NCI-H510A treated with DMSO at 0.1 percent for 48 hours (cell line): ENCODE data around the gene CFAP65.

Experiments used
- DNase-seq: peaks from one replicate; lab custom pipeline; 2025; lab: John Stamatoyannopoulos, UW

The CFAP65 gene

DNA sequence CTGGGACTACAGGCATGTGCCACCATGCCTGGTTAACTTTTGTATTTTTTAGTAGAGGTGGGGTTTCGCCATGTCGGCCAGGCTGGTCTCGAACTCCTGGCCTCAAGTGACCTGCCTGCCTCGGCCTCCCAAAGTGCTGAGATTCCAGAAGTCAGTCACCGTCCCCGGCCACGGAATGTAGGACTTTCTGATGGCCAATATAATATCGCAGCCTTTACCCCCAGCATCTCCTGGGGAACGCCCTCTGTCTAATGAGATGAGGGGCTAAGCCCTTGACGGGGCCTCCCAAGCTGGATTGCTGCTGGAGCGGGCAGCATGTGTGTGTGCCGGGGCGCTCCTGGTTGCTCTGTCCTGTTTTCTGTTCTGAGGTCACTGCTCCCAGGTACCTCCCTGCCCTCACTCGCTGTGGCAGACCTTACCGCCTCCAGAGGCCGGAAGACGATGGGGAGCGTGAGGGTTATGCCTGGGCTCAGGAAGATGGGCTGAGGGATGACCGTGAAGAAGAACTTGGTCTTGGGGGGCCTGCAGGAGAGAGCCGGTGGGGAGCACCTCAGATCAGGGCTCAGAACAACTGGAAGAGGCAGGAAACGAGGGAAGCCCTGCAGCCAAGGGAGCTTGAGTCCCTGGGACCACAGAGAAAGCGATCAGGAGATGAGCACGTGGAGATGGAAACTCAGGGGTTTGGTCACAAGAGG lies 9.1 kb downstream of the CFAP65 start:
- no peak for DNase-seq

DNA sequence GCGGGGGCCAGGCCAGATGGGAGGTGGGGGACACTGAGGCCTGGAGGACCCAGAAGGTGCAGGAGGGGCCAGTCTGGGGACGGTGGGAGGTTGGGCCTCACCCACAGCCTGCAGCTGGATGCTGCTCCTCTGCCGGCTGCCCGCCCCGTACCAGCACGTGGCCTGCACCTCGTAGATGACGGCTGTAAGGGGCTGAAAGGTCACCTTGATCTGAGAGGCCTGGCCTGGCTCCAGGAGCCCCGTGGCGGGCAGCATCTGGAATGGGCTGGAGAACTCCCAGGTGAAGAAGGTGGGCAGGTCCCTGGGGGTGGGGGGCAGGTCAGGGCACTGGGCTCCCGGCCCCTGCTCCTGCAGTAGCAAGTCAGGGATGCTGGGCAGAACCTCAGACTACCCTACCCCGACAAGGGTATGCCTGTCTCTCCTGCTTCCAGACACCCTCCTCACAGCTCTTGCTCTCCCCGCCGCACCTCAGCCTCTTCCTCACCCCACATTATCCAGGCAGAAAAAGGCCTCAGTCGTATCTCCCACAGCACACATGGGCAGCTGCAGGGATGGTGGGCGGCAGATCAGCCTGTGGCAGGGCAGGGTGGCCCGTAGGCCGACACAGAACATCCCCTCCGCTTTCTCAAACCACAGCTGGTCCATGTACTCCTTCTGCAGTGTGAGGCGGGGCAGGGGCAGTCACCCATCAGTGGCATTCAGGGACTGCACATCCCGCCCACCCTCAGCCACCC lies 10.1 kb downstream of the CFAP65 start:
- DNase-seq, result no peak

DNA sequence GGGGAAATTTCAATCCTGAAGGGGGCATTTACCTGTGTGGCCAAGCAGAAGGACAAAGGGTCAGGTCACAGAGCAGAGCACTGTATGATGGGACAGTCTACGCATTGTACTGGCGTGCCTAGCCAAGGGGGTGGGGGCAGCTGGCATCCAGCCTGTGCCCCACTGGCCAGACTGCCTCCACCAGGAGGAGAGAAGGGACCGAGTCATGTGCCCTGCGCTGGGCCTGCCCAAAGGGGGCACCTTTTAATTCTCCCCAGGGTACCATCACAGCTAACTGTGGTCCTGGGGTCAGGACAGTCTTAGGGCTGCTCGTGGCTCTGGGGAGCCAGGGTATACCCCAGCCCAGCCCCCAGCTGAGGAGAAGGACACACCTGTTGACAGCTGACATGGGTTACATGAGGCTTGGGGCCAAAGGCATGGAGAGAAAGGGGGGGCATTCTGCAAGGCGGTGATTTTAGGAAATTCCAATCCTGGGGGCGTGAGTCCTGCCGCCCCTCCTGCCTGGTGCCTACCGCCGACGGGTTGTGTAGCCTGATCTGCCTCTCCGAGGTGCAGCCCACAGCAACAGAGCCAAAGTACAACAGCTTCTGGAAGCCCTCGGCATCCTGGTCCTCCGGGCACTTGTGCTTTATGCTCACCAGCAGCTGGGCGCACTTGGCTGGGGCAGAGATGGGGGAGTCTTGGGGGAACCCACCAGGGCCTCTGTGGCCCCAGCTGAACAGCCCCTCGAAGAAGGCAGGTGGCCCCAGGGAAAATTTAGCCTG lies 11.0 kb downstream of the CFAP65 start:
- no peak for DNase-seq

DNA sequence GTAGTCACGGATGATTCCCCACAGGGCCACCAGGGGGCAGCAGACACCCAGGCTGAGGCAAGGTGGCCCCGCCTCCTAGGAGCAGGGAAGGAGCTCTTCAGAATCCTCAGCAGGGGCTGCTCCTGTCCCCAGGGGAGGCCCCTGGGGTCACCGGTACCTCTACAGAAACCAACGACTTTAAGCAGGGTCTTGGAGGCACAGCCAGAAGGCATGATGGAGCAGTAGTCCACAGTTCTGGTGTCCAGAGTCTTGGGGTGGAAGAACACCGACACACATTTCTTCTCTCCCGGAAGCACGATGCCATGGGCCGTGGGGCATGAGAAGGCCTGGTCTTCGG lies 11.5 kb downstream of the CFAP65 start:
- DNase-seq, result peak; percentile 82

DNA sequence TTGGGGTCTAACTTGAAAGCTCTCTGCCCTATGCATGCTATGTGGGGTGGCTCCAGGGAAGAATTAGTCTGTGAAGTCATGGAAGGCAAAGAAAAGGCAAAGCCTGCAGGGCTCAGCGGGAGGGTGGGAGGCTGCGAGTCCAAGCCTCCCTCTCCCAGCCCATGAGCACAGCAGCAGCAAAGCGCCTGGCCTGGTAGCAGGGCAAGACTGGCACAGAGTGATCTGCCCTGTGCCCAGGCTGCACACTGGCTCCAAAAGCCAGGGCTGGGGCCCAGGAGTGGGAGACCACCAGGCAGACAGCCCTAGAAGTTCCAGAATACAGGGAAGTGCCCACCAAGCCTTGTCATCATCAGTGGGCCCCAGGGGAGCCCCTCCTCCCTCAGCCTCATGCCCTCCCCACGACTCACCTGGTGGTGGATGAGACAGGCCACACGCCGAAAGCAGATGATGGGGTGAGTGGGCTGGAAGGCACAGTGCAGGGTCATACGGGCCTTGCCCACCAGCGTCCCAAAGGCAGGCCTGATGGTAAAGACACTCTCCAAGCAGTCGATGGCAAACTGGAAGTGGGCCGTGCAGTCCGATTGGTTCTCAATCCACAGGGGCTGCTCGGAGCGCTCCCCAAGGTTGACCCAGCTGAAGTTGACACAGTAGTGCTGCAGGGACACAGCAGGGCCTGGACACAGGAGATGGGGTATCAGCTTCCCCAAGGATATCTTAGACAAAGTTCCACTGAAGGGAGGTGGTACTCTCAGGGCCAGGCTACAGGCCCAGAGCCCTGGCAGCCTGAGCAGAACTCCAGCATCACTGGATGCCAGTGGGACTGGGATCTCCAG lies 12.1 kb downstream of the CFAP65 start:
- no peak for DNase-seq

DNA sequence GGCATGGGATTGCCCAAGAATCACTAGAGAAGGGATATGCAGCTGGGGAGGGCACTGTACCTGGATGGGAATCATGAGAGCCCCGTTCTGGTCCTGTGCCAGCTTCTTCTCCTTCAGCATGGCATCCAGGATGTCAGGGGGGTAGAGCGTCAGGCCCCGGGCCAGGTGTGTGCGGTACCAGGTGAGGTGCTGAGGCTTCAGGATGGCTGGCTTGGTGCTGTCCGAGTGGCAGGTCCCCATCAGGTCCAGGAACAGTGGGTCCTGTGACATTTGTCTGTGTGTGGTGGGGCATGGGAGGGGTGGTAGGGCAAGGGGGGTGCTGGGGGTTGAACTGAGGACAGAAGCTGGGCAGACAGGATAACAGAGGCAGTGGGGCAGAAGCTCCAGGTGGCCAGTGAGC lies 13.2 kb downstream of the CFAP65 start:
- DNase-seq, result no peak

DNA sequence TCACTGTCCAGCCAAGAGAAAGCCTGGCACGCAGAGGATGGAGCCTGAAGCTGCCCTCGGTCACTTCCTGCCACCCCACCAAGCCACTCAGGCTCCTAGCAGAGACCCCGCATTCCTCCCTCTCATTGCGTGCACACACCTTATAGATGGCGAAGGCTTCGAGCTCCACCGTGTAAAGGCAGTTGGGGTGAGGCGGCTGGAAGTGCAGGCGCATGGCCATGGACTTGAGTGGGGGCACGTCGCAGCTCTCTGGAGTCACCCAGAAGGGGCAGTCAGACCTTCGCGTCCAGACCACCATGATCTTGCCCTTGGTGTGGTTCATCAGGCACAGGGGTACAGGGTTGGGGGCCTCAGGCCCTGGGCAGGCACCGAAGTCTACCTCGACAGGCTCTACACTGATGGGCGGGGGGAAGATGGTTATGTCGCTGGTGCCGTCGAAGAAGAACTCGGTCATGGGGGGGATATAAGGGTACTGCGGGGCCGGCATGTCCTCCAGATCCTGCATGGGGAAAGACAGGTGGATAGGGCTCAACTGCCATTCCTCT lies 13.7 kb downstream of the CFAP65 start:
- DNase-seq, result no peak

DNA sequence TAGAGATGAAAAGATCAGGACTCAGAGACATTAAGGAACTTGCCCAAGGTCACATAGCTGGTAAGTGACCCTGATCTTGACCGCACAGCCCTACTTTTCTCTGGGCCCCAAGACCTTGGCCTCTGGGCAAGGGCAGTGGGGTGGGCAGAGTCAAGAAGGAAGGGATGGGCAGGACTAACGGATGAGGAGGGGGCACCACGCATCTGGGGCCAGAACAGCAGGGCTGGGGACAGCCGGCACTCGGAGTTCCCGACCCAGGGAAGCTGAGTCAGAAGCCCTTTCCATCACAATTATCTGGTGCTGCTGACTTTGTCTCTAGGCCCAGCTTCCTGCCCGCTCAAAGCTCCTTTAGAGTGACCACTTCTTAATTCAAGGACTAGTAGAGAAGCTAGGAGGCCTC lies 14.4 kb downstream of the CFAP65 start:
- DNase-seq, result no peak

DNA sequence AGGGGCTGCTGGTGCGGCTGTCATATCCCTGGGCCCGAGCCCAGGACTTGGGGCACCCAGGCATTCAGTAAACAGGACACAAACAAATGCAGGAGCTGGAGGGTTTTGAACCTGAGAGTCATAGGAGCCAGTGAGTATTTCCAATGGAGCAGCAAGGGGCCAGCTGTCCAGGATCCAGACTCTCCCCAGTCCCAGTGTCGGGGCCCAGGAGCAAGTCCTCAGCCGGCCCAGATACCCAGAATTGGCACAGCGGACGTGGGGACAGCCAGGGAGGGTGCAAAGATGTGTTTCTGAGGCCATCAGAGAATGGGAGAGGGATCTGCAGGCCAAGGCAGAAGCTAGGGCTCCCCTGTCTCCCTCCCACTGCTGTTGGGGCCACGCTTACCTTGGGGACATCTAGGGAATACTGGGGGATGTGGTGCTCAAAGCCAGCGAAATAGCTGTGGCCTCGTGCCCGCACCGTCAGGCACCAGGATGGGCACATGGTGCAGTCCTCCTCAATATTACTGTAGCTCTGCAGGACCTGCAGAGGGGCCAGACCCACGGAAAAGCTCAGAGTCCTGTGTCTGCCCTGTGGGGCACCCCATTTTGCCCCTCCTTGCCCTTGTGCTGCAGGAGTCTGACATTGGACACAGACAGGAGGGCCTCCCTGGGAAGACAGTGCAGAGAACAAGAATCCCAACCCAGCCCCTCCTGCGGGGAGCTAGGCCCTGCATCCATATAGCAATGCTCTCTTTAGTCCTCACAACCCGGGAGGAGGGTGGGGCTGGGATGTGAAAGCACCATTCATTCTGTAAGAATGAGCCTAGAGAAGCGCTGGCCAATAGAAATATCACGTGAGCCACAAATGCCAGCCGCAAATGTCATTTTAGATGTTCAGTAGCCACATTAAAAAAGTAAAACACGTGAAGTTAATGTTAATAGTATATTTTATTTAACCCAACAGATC lies 15.4 kb downstream of the CFAP65 start:
- no peak for DNase-seq

DNA sequence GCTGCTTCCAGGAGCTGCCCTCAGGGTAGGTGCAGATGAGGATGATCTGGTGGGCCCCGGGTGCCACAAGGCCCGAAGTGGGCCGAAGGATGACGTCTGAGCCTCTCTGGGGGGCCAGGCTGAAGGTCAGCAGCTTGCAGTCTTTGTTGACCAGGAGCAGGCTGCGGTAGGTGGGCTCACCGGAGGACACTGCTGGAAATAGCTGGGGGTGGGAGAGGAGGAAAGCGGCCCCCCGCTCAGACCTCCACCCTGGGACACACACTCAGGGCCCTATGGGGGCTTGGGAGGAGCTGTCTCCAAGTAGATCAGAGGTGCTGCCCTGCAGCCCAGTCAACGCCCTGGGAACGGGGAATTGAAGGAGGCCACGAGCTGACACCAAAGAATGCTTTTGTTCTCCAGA lies 17.3 kb downstream of the CFAP65 start:
- no peak for DNase-seq

DNA sequence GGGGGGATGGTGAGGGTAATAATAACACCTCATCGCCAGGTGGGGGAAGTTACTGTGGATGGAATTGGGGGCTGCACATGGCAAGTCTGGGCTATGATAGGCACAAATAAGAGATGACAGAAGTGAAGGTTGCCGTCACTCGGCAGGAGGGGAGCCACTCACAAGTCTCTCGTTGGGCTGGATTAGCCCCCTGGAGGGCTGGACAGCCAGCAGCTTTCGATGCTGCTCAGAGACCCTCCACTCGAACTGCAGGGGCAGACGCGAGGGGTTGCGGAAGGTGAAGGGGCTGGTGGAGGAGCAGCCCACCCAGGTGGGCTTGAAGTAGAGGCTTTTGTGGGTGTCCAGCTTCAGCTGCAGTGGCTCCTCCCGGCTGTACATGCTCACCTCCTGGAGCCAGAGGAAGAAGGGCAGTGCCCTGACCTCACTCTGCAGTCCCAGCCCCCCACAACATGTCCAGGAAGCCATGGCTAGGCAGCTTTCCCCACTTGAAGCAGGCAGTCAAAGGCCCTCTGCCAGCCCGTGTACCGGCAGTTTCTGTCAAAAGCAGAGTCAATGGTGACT lies 18.2 kb downstream of the CFAP65 start:
- DNase-seq, result no peak

DNA sequence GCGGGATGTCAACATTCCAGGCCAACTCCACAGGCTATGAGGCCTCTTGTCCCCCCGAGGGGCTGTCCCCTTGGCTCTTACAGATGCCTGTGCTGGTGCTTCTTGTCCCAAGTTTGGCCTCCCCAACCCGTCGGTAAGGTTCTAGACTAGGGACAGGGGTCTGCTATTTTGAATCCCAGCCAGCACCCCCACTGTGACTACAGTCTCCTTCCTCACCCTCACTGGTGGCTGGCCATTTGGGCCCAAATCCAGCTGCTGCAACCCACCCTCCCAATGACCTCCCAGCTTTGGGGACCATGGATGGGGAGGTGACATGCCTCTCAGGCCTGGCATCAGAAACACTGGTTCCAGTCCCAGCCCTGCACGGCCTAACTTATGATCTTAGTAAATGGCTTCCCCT lies 18.7 kb downstream of the CFAP65 start:
- DNase-seq, result no peak

DNA sequence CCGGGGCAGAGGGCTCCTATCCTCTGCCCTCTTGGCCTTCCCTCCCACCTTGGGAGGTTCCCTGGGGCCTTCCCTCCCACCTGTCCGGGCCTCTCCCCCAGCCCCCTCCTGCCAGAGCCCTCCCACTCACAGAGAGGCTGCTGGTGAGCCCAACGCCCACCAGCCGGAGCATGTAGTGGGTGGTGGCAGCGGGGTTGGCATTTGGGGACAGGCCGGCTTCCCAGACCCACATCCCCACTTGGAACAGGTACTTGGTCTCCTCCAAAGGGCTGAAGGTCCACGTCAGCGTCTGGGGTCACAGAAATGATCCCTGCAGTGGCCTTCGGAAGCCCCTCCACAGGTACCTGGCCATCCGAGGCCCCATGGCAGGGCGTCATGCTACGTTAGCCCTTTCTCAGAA lies 19.3 kb downstream of the CFAP65 start:
- no peak for DNase-seq

DNA sequence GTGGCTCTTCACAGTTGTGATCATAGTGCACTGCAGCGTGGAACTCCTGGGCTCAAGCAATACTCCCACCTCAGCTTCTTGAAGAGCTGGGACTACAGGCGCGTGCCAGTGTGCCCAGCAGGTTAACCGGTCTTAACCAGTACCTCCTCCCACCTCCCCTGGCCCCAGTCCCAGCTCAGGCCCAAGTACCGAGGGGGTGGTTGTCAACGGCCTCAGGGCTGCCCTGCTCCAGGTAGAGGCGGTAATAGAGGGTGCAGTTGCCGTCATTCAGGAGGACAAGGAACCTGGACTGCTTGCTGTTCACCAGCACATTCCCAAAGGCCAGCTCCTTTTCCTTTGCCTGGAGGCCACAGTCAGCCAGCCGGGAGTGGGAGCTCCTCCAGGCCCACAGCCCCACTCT lies 19.7 kb downstream of the CFAP65 start:
- DNase-seq, result no peak

DNA sequence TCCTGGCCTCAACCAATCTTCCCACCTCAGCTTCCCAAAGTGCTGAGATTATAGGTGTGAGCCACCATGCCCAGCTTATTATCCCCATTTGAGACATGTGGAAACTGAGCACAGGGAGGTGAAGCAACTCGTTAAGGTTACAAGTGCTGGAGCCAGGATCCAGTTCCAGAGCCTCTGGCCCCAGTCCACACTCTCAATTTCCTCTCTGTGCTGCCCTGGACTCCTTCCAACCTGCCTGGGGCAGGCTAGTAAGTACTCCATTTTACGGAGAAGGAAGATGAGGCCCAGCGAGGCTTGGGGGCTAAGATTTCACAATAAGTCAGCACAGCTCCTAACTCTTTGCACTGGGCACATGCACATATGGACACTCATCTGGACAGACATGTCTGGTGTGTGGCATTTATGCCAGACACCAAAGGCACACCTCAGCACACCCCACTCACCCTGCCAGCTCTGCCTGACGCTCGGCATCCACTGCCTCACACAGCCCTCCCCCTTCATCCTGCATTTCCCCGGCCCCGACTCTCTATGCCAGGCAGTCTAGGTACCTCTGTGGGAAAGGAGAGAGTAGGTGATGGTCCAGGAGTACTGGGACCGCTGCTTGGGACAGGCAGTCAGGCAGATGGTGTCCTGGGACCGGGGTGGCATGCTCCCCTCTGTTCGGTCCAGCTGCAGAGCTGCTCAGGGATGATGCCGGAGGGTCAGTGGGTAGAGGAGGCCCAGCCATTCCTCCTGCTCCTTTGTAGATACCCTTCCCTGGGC lies 20.5 kb downstream of the CFAP65 start:
- no peak for DNase-seq

DNA sequence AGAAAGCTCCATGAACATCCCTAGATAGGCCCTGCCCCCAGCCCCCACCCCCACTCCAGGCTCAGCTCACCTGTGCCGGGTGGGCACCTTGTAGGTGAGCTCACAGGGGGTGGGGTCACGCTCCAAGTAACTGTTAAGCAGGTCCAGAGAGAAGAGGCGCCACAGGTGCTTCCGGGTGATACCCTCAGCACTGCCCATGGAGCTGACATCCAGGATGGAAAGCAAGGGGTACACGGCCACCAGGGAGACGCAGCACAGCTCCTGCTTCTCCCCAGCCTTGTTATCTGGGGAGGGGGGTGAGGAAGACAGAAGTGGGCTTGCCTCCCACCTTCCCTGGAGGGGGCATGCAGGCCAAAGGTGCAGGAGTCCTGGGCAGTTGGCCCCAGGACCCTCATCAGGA lies 21.9 kb downstream of the CFAP65 start:
- no peak for DNase-seq

DNA sequence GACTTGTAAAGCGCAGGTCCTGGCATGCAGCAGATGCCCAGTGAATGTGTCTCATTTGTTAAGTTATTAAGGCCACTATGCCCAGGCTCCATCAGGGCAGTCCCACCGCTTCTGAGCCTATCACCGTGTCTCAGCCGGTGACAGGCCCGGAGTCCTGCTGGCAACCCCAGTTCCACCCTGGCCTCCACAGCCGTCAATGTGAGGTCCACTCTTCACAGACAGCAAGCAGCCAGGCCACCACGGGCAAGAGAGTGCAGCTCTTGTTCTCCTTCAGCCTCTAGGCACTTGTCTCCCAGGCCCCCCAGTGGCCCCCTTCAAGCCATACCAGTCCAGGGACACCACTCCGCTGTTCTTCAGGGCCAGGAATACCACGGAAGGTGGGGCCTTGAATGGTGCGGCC lies 22.6 kb downstream of the CFAP65 start:
- DNase-seq, result no peak

DNA sequence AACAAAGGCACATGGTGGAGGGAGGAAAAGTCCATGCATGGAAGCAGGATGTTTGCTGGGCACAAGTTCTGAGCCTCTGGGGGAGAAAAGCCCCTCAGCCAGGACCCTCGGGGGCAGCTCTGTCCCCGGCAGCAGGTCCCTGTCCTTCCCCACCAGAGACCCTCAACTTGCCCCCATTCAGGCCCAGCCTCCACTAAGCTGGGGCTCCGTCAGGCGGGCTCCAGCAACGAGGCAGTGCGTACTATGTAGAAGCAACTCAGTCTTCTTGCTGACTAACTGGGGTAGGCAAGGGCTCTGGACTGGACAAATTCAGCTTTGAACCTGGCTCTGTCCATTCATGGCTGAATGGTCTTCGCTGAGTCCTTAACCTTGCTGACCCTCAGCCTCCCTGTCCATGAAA lies 23.0 kb downstream of the CFAP65 start:
- no peak for DNase-seq

DNA sequence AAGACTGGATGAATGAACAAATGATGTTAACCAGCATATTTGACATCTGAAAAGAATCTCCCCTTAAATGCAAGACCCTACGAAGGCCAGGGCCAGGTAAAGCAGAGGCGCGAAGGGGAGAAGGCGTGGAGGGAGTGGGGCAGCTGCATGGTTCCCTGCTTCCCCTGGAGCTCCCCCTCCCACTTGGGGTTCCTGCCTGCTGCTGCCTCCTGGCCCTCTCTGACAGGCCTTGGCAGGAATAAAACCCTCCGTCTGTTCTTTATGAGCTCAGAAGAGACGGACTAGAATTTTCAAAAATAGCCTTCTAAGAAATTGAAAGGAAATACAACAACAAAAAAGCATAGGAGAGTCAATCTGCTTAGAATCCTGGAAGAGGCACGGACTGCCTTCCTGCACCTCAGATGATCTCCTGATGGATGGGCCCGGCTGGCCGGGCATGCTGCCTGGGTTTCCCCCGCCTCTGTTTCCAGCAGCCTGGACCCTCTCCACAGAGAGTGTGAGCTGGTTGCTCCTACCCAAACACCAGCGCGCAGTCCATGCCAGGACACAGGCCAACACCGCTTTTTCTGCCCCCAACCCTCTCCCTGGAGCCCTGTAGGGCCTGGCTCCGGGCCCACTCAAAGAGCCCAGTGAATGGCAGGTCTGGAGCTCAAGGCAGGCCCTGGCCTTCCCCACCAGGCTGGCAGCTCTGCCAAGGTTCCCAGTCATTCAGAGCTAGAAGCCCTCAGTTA lies 23.9 kb downstream of the CFAP65 start:
- DNase-seq, result no peak
